Testis (tissue), 2 donors: ENCODE data around the gene CDK6.
"Not testable (repeated sequence)": the region's sequence is repeated elsewhere in the genome, so short reads cannot be mapped to it uniquely, and the experiment has no call there.

Experiments
- CTCF ChIP-seq, 3 experiments: fragments of 450-650 bp in 2 of 3; fragments of 200-600 bp in 1 of 3; sonication (generic) in 1 of 3; IDR thresholded peaks; one replicate each; pipeline ENCODE4 v1.5.1; 2016 to 2019; ENCODE audit warnings: antibody characterized with exemption in 3 of 3, mild to moderate bottlenecking in 2 of 3, moderate library complexity in 1 of 3
- POLR2A ChIP-seq: fragments of 450-650 bp; IDR thresholded peaks from one replicate; pipeline ENCODE4 v1.6.1; 2017; ENCODE audit warnings: antibody characterized with exemption, mild to moderate bottlenecking, moderate library complexity

- not testable (repeated sequence) for TF ChIP-seq CTCF (IDR thresholded peaks at IDR 0.05); POLR2A
These were observed 79.0 kb downstream of the CDK6 start for GRCh38 chr7:92757311-92757910.
